Spleen (tissue), 11 donors: ENCODE results near the gene MXD4. TPM values are rescaled to one million over a fixed set of nuclear protein-coding genes. Genes with fewer than 3 reads are reported as not detected.

Experiments used
- DNase-seq: peaks from one replicate; pipeline ENCODE4 v3.0.0-alpha.2; 2020
- H3K27ac ChIP-seq, 8 donors: fragments of 200-600 bp; sonication (generic) in 7 of 8; 1 replicate in 4 of 8; 2 replicates in 4 of 8; pipeline versions ENCODE4 v1.5.0 to v1.8.0; 2016 to 2021; ENCODE audit warnings: inconsistent platforms in 4 of 8, mild to moderate bottlenecking in 4 of 8, moderate library complexity in 1 of 8
- H3K27me3 ChIP-seq, 7 donors: fragments of 200-600 bp; sonication (generic) in 6 of 7; replicated peaks in 1 of 7; 1 replicate in 4 of 7; 2 replicates in 3 of 7; pipeline versions ENCODE4 v1.5.0 to v1.8.0; 2016 to 2021; ENCODE audit warnings: inconsistent platforms in 3 of 7, mild to moderate bottlenecking in 1 of 7
- H3K36me3 ChIP-seq, 6 donors: fragments of 200-600 bp; sonication (generic) in 5 of 6; 1 replicate in 4 of 6; 2 replicates in 2 of 6; pipeline versions ENCODE4 v1.5.0 to v1.8.0; 2016 to 2021; ENCODE audit warnings: inconsistent platforms in 2 of 6
- H3K4me1 ChIP-seq, 6 donors: fragments of 200-600 bp; sonication (generic) in 5 of 6; 1 replicate in 3 of 6; 2 replicates in 3 of 6; pipeline versions ENCODE4 v1.5.0 to v1.8.0; 2016 to 2021; ENCODE audit warnings: inconsistent platforms in 3 of 6
- H3K4me3 ChIP-seq, 8 donors: fragments of 200-600 bp; sonication (generic) in 7 of 8; 1 replicate in 4 of 8; 2 replicates in 4 of 8; pipeline versions ENCODE4 v1.5.0 to v1.8.0; 2016 to 2021; ENCODE audit warnings: inconsistent platforms in 4 of 8, mild to moderate bottlenecking in 4 of 8, moderate library complexity in 2 of 8
- H3K9me3 ChIP-seq, 8 donors: fragments of 200-600 bp; sonication (generic) in 7 of 8; 1 replicate in 4 of 8; 2 replicates in 4 of 8; pipeline versions ENCODE4 v1.5.0 to v1.8.0; 2016 to 2021; ENCODE audit warnings: inconsistent platforms in 4 of 8
- CTCF ChIP-seq, 11 experiments: fragments of 200-600 bp in 7 of 11; fragments of 450-650 bp in 4 of 11; sonication (generic) in 4 of 11; IDR thresholded peaks in 8 of 11; conservative IDR thresholded peaks in 3 of 11; 1 replicate in 7 of 11; 2 replicates in 4 of 11; pipeline versions ENCODE4 v1.4.0 to v1.8.0; 2016 to 2021; ENCODE audit warnings: antibody characterized with exemption in 11 of 11, inconsistent platforms in 4 of 11, mild to moderate bottlenecking in 1 of 11
- POLR2A ChIP-seq, 3 donors: fragments of 450-650 bp; IDR thresholded peaks; one replicate each; pipeline ENCODE4 v1.5.1; 2017; ENCODE audit warnings: antibody characterized with exemption in 3 of 3, mild to moderate bottlenecking in 1 of 3
- POLR2AphosphoS5 ChIP-seq, 3 donors: sonication (generic); formaldehyde crosslinking; IDR thresholded peaks; one replicate each; pipeline ENCODE4 v1.5.1; 2017; ENCODE audit warnings: antibody characterized with exemption in 3 of 3
- WGBS, 5 donors: extraction: QIAGEN DNeasy Blood & Tissue Kit in 3 of 5; methylation state at CpG; one replicate each; pipeline versions ENCODE4 v1.1.5 to v1.1.7; 2013 to 2018; 5-methylcytosine and 5-hydroxymethylcytosine counted together
- intact Hi-C: fragments of 100-400 bp; cut with DNase I; formaldehyde crosslinking; loops from one replicate; pipeline ENCODE4 v1.15.0; 2023; ENCODE audit warnings: low total_unique reads
- polyA plus RNA-seq, 3 donors: library from polyadenylated mRNA; stranded (reverse); fragments of 200-250 nt; gene quantifications; one replicate each; pipeline ENCODE4 v1.2.1, GENCODE V29; 2013
- total RNA-seq, 7 donors: library from RNA; depleted of rRNA in 3 of 7; stranded (reverse); fragments of >200 nt in 3 of 7; fragmentation: NEBNext Ultra II Directional in 4 of 7; extraction: Animal tissue kit (Norgen Biotek cat#: 25700) in 4 of 7; gene quantifications; one replicate each; pipeline versions ENCODE4 v1.1.0 to v1.2.1, GENCODE V29; 2016 to 2021
- donor health status: healthy with polysubstance abuse.
- donor health status: DM: no; HTN: no; CAD: no; lungs with moderate emphysema.
- donor health status: DM: no; HTN: no; CAD: no.
- donor health status: Bipolar disorder and iron deficiency.
- donor health status: healthy.
- donor health status: DM: no; HTN: no; CAD: no.
- donor health status: DM: yes; HTN: yes; CAD: no.

Gene MXD4
- total and polyA plus RNA-seq, 10 donors = 36.0 to 128 (median 106) TPM

- Histone ChIP-seq H3K27ac (peak overlapping the region; percentile 62 to 90 (median 76)), H3K27me3 (no peaks in the 10 kb centered on the region), H3K4me3 (no peak overlapping the region), H3K4me1 (peaks cover 22 to 96% (median 63%) of the 10 kb centered on the region in 6 donors), H3K36me3 (peaks cover 0 to 75% (median 53%) of the 10 kb centered on the region in 6 donors), H3K9me3 (no peaks in the 10 kb centered on the region)
- intact Hi-C loops = no loop called here
- peak; percentile 72 for DNase-seq
- TF ChIP-seq CTCF (IDR thresholded peaks at IDR 0.05 in 8 of 11, conservative IDR thresholded peaks at IDR 0.05 in 3 of 11) (no peak), POLR2AphosphoS5 (IDR thresholded peaks at IDR 0.05) (peak in 1 of 3 donors; percentile 7)
- 61 to 83% (median 80%) methylated on average over 13 to 21 of the region's 21 CpGs for WGBS, 5 donors
These were observed 13.7 kb downstream of the MXD4 start for GRCh38 chr4:2248044-2248780.

- H3K27me3 ChIP-seq = no peaks in the 10 kb centered on the region
- H3K36me3 ChIP-seq = peaks cover 0 to 67% (median 46%) of the 10 kb centered on the region in 6 donors
- no peak overlapping the region for H3K4me3 ChIP-seq
- DNase-seq = peak; percentile 80
- intact Hi-C loops = no loop called here
- H3K4me1 ChIP-seq = peaks cover 23 to 98% (median 68%) of the 10 kb centered on the region in 6 donors
- peak overlapping the region; percentile 22 to 90 (median 76) for H3K27ac ChIP-seq
- 81 to 92% (median 91%) methylated on average over 21 to 42 of the region's 42 CpGs for WGBS, 5 donors
- TF ChIP-seq CTCF (IDR thresholded peaks at IDR 0.05 in 8 of 11, conservative IDR thresholded peaks at IDR 0.05 in 3 of 11) (no peak), POLR2AphosphoS5 (IDR thresholded peaks at IDR 0.05) (peak; percentile 11 to 50 (median 18))
- no peaks in the 10 kb centered on the region for H3K9me3 ChIP-seq
These were observed 14.5 kb downstream of the MXD4 start for GRCh38 chr4:2247128-2248043.

- intact Hi-C loops = no loop called here
- H3K27ac ChIP-seq = peak overlapping the region in 4 of 8 donors; percentile 39 to 90 (median 76)
- peaks cover 23 to 93% (median 71%) of the 10 kb centered on the region in 6 donors for H3K4me1 ChIP-seq
- TF ChIP-seq POLR2AphosphoS5 (IDR thresholded peaks at IDR 0.05) (peak in 2 of 3 donors; percentile 25 to 46), CTCF (IDR thresholded peaks at IDR 0.05 in 8 of 11, conservative IDR thresholded peaks at IDR 0.05 in 3 of 11) (no peak), POLR2A (IDR thresholded peaks at IDR 0.05) (no peak)
- WGBS, 5 donors = 88 to 94% (median 94%) methylated on average over 15 to 19 of the region's 19 CpGs
- no peak overlapping the region for H3K4me3 ChIP-seq
- DNase-seq = peak; percentile 78
- H3K9me3 ChIP-seq = no peaks in the 10 kb centered on the region
- no peaks in the 10 kb centered on the region for H3K27me3 ChIP-seq
- peaks cover 0 to 59% (median 38%) of the 10 kb centered on the region in 6 donors for H3K36me3 ChIP-seq
These were observed 15.4 kb downstream of the MXD4 start for GRCh38 chr4:2246384-2247127.
